Parathyroid adenoma (tissue), 2 donors: Measurements from ENCODE around the gene RNASET2.

Experiments
- H2AFZ ChIP-seq: fragments of 300-600 bp; sonication (generic); one replicate; pipeline ENCODE4 v1.7.0; 2017; ENCODE audit warnings: antibody characterized with exemption, mild to moderate bottlenecking
- H3K27ac ChIP-seq: fragments of 300-600 bp; sonication (generic); one replicate; pipeline ENCODE4 v1.7.0; 2017
- H3K27me3 ChIP-seq: fragments of 300-600 bp; sonication (generic); one replicate; pipeline ENCODE4 v1.7.0; 2017; ENCODE audit warnings: low read length; ENCODE audit not compliant: control insufficient read depth, insufficient read depth
- H3K36me3 ChIP-seq: fragments of 300-600 bp; sonication (generic); one replicate; pipeline ENCODE4 v1.7.0; 2017; ENCODE audit warnings: low read length; ENCODE audit not compliant: control insufficient read depth, insufficient read depth
- H3K4me1 ChIP-seq: fragments of 300-600 bp; sonication (generic); one replicate; pipeline ENCODE4 v1.7.0; 2017; ENCODE audit warnings: control low read depth
- H3K4me2 ChIP-seq: fragments of 300-600 bp; sonication (generic); one replicate; pipeline ENCODE4 v1.7.0; 2017; ENCODE audit warnings: low read length
- H3K4me3 ChIP-seq: fragments of 300-600 bp; sonication (generic); one replicate; pipeline ENCODE4 v1.7.0; 2017; ENCODE audit warnings: low read depth, low read length
- H3K79me2 ChIP-seq: fragments of 300-600 bp; sonication (generic); one replicate; pipeline ENCODE4 v1.7.0; 2017; ENCODE audit warnings: control low read depth
- H3K9ac ChIP-seq: fragments of 300-600 bp; sonication (generic); one replicate; pipeline ENCODE4 v1.7.0; 2017; ENCODE audit warnings: mild to moderate bottlenecking
- H3K9me3 ChIP-seq: fragments of 300-600 bp; sonication (generic); one replicate; pipeline ENCODE4 v1.7.0; 2017; ENCODE audit warnings: low read length; ENCODE audit not compliant: control insufficient read depth
- CTCF ChIP-seq: fragments of 300-600 bp; sonication (generic); IDR thresholded peaks from one replicate; pipeline ENCODE4 v1.7.0; 2017; ENCODE audit warnings: antibody characterized with exemption, mild to moderate bottlenecking
- donor health status: primary hyperparathyroidism.

RNASET2 gene

GRCh38 chr6:166999145-166999883 is 43.0 kb upstream of the RNASET2 start, which contains the start of gene CEP43:
TSS of gene CEP43 (plus strand) at chr6:166999397. CDS start at chr6:166999413, 16 bp downstream.
- H3K9me3 ChIP-seq, result no peaks in the 10 kb centered on the region
- peak within 1 kb of the TSS; percentile 92 for H3K4me2 ChIP-seq
- no peaks in the 10 kb centered on the region for H3K36me3 ChIP-seq
- TF ChIP-seq CTCF, result no peak
- H3K4me1 ChIP-seq, result peaks cover 5% of the 10 kb centered on the region
- H3K79me2 ChIP-seq, result no peaks in the 10 kb centered on the region
- H3K27ac ChIP-seq, result peak within 1 kb of the TSS; percentile 52
- H3K27me3 ChIP-seq, result no peaks in the 10 kb centered on the region
- peak within 1 kb of the TSS; percentile 92 for H2AFZ ChIP-seq
- peak within 1 kb of the TSS; percentile 55 for H3K9ac ChIP-seq
- peak within 1 kb of the TSS; percentile 83 for H3K4me3 ChIP-seq

- Histone ChIP-seq H3K36me3 (no peaks in the 10 kb centered on the region), H3K79me2 (no peaks in the 10 kb centered on the region), H3K4me1 (peaks cover 5% of the 10 kb centered on the region), H3K9me3 (no peaks in the 10 kb centered on the region), H2AFZ (peak overlapping the region; percentile 92), H3K4me3 (peak overlapping the region; percentile 83), H3K4me2 (peak overlapping the region; percentile 92), H3K27me3 (no peaks in the 10 kb centered on the region), H3K9ac (no peak overlapping the region), H3K27ac (no peak overlapping the region)
- no peak for TF ChIP-seq CTCF
Observed at GRCh38 chr6:166998256-166999144, 42.1 kb upstream of the RNASET2 start.

- Histone ChIP-seq H3K4me1 (peaks cover 5% of the 10 kb centered on the region), H3K9ac (no peak overlapping the region), H3K4me2 (peak overlapping the region; percentile 92), H3K36me3 (no peaks in the 10 kb centered on the region), H3K27me3 (no peaks in the 10 kb centered on the region), H3K4me3 (peak overlapping the region; percentile 83), H3K79me2 (no peaks in the 10 kb centered on the region), H3K9me3 (no peaks in the 10 kb centered on the region), H2AFZ (peak overlapping the region; percentile 59), H3K27ac (no peak overlapping the region)
- peak; percentile 39 for TF ChIP-seq CTCF
Observed at GRCh38 chr6:166997768-166998255, 41.5 kb upstream of the RNASET2 start.

GRCh38 chr6:166997348-166997747 is 41.0 kb upstream of the RNASET2 start:
- no peak overlapping the region for H3K9ac ChIP-seq
- no peak for TF ChIP-seq CTCF
- H3K79me2 ChIP-seq, result no peaks in the 10 kb centered on the region
- peak overlapping the region; percentile 52 for H3K4me2 ChIP-seq
- no peak overlapping the region for H3K4me3 ChIP-seq
- peaks cover 5% of the 10 kb centered on the region for H3K4me1 ChIP-seq
- H3K27ac ChIP-seq, result no peak overlapping the region
- no peaks in the 10 kb centered on the region for H3K36me3 ChIP-seq
- no peak overlapping the region for H2AFZ ChIP-seq
- H3K27me3 ChIP-seq, result no peaks in the 10 kb centered on the region
- no peaks in the 10 kb centered on the region for H3K9me3 ChIP-seq
